ENCODE data around the gene PRSS53. TPM values are rescaled to one million over a fixed set of nuclear protein-coding genes. Genes with fewer than 3 reads are reported as not detected.

Gene PRSS53
- total RNA-seq, 1 donor: 2.8 TPM

DNA sequence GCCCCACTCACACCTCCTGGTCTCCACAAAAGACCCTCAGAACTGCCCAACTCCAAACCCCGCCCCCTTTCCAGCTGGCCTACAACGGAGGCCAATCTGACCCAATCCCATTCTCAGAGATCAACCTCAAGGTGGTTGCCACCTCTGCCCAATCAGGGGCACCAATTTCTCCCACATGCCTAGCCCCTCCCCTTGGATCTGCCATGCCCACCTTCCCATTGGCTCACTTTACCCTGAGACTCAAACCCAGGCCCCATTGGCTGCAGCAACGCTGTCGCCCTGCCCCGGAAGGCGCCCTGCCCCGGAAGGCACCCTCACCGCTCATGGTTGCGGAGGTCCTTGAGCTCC, 25.3 kb downstream of the PRSS53 start:
- DNase-seq (ENCODE audit: low read depth): no peak
- H3K4me3 ChIP-seq (ENCODE audit: low read depth, low read length): no peak overlapping the region

GRCh38 chr16:31061813-31062440, 26.8 kb downstream of the PRSS53 start:
- no peak for DNase-seq (ENCODE audit: low read depth)
- H3K4me3 ChIP-seq (ENCODE audit: low read depth, low read length): no peak overlapping the region
- TF ChIP-seq, protein P1, sequence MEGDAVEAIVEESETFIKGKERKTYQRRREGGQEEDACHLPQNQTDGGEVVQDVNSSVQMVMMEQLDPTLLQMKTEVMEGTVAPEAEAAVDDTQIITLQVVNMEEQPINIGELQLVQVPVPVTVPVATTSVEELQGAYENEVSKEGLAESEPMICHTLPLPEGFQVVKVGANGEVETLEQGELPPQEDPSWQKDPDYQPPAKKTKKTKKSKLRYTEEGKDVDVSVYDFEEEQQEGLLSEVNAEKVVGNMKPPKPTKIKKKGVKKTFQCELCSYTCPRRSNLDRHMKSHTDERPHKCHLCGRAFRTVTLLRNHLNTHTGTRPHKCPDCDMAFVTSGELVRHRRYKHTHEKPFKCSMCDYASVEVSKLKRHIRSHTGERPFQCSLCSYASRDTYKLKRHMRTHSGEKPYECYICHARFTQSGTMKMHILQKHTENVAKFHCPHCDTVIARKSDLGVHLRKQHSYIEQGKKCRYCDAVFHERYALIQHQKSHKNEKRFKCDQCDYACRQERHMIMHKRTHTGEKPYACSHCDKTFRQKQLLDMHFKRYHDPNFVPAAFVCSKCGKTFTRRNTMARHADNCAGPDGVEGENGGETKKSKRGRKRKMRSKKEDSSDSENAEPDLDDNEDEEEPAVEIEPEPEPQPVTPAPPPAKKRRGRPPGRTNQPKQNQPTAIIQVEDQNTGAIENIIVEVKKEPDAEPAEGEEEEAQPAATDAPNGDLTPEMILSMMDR (IDR thresholded peaks at IDR 0.05; ENCODE audit: insufficient read depth, low read length): no peak

More for the DNA sequence above, 25.3 kb downstream of the PRSS53 start:
- TF ChIP-seq, protein P1 (IDR thresholded peaks at IDR 0.05; ENCODE audit: insufficient read depth, low read length): no peak

DNA sequence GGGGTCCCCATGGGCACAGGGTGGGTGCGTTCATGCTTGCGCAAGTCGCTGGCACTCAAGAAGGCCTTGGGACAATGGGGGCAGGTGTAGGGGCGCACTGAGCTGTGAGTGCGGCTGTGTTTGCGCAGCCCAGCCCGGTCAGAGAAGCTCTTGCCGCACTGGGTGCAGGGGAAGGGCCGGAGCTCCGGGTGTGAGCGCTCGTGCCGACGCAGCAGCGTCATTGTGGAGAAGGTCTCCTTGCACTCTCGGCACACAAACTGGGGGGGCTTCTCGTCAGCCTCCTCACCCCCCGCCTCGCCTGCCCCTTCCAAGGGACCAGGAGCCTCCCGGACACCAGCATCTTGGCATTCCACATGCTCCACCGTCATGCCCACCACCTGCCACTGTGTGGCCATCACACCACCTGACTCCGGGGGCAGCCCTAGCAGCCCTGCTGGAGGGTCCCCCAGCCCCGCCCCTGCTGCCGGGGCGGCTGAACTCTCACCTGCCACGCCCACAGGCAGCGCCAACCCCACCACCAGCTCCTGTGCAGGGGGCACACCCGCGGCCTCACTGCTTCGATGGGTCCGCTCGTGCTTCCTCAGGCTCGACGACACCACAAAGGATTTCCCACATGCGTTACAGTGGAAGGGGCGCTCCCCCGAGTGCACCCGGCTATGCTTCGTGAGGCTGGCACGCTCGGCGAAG, 27.5 kb downstream of the PRSS53 start:
- H3K4me3 ChIP-seq (ENCODE audit: low read depth, low read length): no peak overlapping the region
- TF ChIP-seq, protein P1 (IDR thresholded peaks at IDR 0.05; ENCODE audit: insufficient read depth, low read length): no peak
- DNase-seq (ENCODE audit: low read depth): no peak

- H3K4me3 ChIP-seq (ENCODE audit: low read depth, low read length): no peak overlapping the region
- DNase-seq (ENCODE audit: low read depth): no peak
- TF ChIP-seq, protein P1 (IDR thresholded peaks at IDR 0.05; ENCODE audit: insufficient read depth, low read length): no peak
These were observed 33.1 kb downstream of the PRSS53 start for GRCh38 chr16:31055613-31056012.

- no peak overlapping the region for H3K4me3 ChIP-seq (ENCODE audit: low read depth, low read length)
- DNase-seq (ENCODE audit: low read depth): peak; percentile 91
- TF ChIP-seq, protein P1 (IDR thresholded peaks at IDR 0.05; ENCODE audit: insufficient read depth, low read length): no peak
These were observed 36.6 kb downstream of the PRSS53 start for GRCh38 chr16:31052114-31052513.

- TF ChIP-seq, protein P1 (IDR thresholded peaks at IDR 0.05; ENCODE audit: insufficient read depth, low read length): no peak
- H3K4me3 ChIP-seq (ENCODE audit: low read depth, low read length): no peak overlapping the region
- DNase-seq (ENCODE audit: low read depth): no peak
These were observed 38.3 kb downstream of the PRSS53 start for GRCh38 chr16:31050280-31051030.
